ENCODE measurements around the gene RTN4R.

Gene RTN4R

GRCh38 chr22:20197407-20198030, 70.6 kb downstream of the RTN4R start:
- no peak for DNase-seq

- DNase-seq, result no peak
These were observed 71.8 kb downstream of the RTN4R start for GRCh38 chr22:20196094-20196842.

- DNase-seq, result no peak
These were observed 73.2 kb downstream of the RTN4R start for GRCh38 chr22:20194681-20195593.

GRCh38 chr22:20193761-20194494, 74.2 kb downstream of the RTN4R start:
- no peak for DNase-seq

- DNase-seq, result no peak
These were observed 75.0 kb downstream of the RTN4R start for GRCh38 chr22:20192972-20193760.

- no peak for DNase-seq
These were observed 75.7 kb downstream of the RTN4R start for GRCh38 chr22:20192293-20192971.

GRCh38 chr22:20191803-20192202, 76.3 kb downstream of the RTN4R start:
- no peak for DNase-seq
